Ectodermal cell (in vitro differentiated cells): Measurements from ENCODE around the gene STRADA. TPM values are rescaled to one million over a fixed set of nuclear protein-coding genes. Genes with fewer than 3 reads are reported as not detected.

ENCODE experiments used
- H3K27ac ChIP-seq: 2 replicates; pipeline ENCODE4 v1.7.0; 2013; ENCODE audit warnings: mild to moderate bottlenecking, low read depth, low read length; ENCODE audit not compliant: insufficient read depth, poor library complexity, severe bottlenecking
- H3K27me3 ChIP-seq: 2 replicates; pipeline ENCODE4 v1.7.0; 2013; ENCODE audit warnings: mild to moderate bottlenecking, low read length; ENCODE audit not compliant: insufficient read depth, control insufficient read depth, poor library complexity, severe bottlenecking
- H3K36me3 ChIP-seq: one replicate; pipeline ENCODE4 v1.7.0; 2013; ENCODE audit warnings: low read length; ENCODE audit not compliant: control insufficient read depth, insufficient read depth
- H3K4me1 ChIP-seq: one replicate; pipeline ENCODE4 v1.7.0; 2013; ENCODE audit warnings: low read length; ENCODE audit not compliant: control insufficient read depth, insufficient read depth
- H3K4me3 ChIP-seq: 2 replicates; pipeline ENCODE4 v1.7.0; 2013; ENCODE audit warnings: low read depth, low read length, control low read depth; ENCODE audit not compliant: insufficient read depth
- H3K9me3 ChIP-seq: 2 replicates; pipeline ENCODE4 v1.7.0; 2013; ENCODE audit warnings: mild to moderate bottlenecking, low read length, moderate library complexity; ENCODE audit not compliant: control insufficient read depth
- WGBS, 2 experiments: methylation state at CpG; one replicate each; pipeline ENCODE4 v1.1.7; 2013; ENCODE audit warnings: missing lambda C conversion rate in 2 of 2; 5-methylcytosine and 5-hydroxymethylcytosine counted together
- polyA plus RNA-seq, 4 experiments: library from polyadenylated mRNA; stranded (reverse); fragments of 50-300 nt; gene quantifications; one replicate each; pipeline ENCODE4 v1.2.3, GENCODE V29; 2013

The STRADA gene
- polyA plus RNA-seq (2013, experiment 1 of 4) = 63.2 TPM
- polyA plus RNA-seq (2013, experiment 2 of 4) = 67.3 TPM
- 47.6 TPM for polyA plus RNA-seq (2013, experiment 3 of 4)
- 54.7 TPM for polyA plus RNA-seq (2013, experiment 4 of 4)

- WGBS, 2 experiments = 0 to 1% methylated on average over 61 of the region's 61 CpGs
- Histone ChIP-seq H3K9me3 (no peaks in the 10 kb centered on the region), H3K4me3 (peak within 1 kb of the TSS; percentile 77), H3K27ac (peak within 1 kb of the TSS; percentile 98), H3K4me1 (peaks cover 3% of the 10 kb centered on the region), H3K27me3 (no peaks in the 10 kb centered on the region), H3K36me3 (peaks cover 3% of the 10 kb centered on the region)
Observed at GRCh38 chr17:63741408-63742173, at the start of gene STRADA. Gene STRADA, minus strand, starts transcription at chr17:63741799. Its CDS starts 13,430 bp downstream, at chr17:63728369.

- Histone ChIP-seq H3K4me3 (no peak overlapping the region), H3K27ac (no peak overlapping the region), H3K9me3 (no peaks in the 10 kb centered on the region), H3K36me3 (peaks cover 60% of the 10 kb centered on the region), H3K4me1 (no peaks in the 10 kb centered on the region), H3K27me3 (no peaks in the 10 kb centered on the region)
- WGBS, 2 experiments = 94 to 95% methylated on average over 4 of the region's 6 CpGs
Observed at GRCh38 chr17:63790057-63790456, 48.5 kb upstream of the STRADA start.

- WGBS, 2 experiments = 92 to 97% methylated on average over 10 to 13 of the region's 13 CpGs
- H3K4me3 ChIP-seq = no peak overlapping the region
- H3K27ac ChIP-seq = no peak overlapping the region
- peaks cover 39% of the 10 kb centered on the region for H3K36me3 ChIP-seq
- no peaks in the 10 kb centered on the region for H3K27me3 ChIP-seq
- H3K9me3 ChIP-seq = no peaks in the 10 kb centered on the region
- H3K4me1 ChIP-seq = no peaks in the 10 kb centered on the region
Observed at GRCh38 chr17:63786971-63787711, 45.5 kb upstream of the STRADA start.

- Histone ChIP-seq H3K27ac (no peak overlapping the region), H3K36me3 (peaks cover 38% of the 10 kb centered on the region), H3K9me3 (no peaks in the 10 kb centered on the region), H3K27me3 (no peaks in the 10 kb centered on the region), H3K4me3 (no peak overlapping the region), H3K4me1 (no peaks in the 10 kb centered on the region)
- 75 to 100% methylated on average over 1 of the region's 1 CpG for WGBS, 2 experiments
Observed at GRCh38 chr17:63786117-63786516, 44.5 kb upstream of the STRADA start.

- 100% methylated on average over 1 of the region's 1 CpG; no CpG with 5 or more reads in 1 of the 2 experiments for WGBS, 2 experiments
- Histone ChIP-seq H3K9me3 (no peaks in the 10 kb centered on the region), H3K36me3 (peaks cover 39% of the 10 kb centered on the region), H3K4me1 (no peaks in the 10 kb centered on the region), H3K27me3 (no peaks in the 10 kb centered on the region), H3K4me3 (no peak overlapping the region), H3K27ac (no peak overlapping the region)
Observed at GRCh38 chr17:63785556-63785955, 44.0 kb upstream of the STRADA start.

- 94 to 95% methylated on average over 4 to 6 of the region's 6 CpGs for WGBS, 2 experiments
- Histone ChIP-seq H3K9me3 (no peaks in the 10 kb centered on the region), H3K36me3 (peaks cover 24% of the 10 kb centered on the region), H3K4me3 (no peak overlapping the region), H3K27ac (no peak overlapping the region), H3K27me3 (no peaks in the 10 kb centered on the region), H3K4me1 (no peaks in the 10 kb centered on the region)
Observed at GRCh38 chr17:63783522-63783921, 41.9 kb upstream of the STRADA start.

GRCh38 chr17:63780928-63781327 lies 39.3 kb upstream of the STRADA start:
- H3K27me3 ChIP-seq = no peaks in the 10 kb centered on the region
- WGBS, 2 experiments = 98 to 100% methylated on average over 4 of the region's 4 CpGs
- no peaks in the 10 kb centered on the region for H3K9me3 ChIP-seq
- H3K4me3 ChIP-seq = no peak overlapping the region
- H3K27ac ChIP-seq = no peak overlapping the region
- H3K36me3 ChIP-seq = peaks cover 11% of the 10 kb centered on the region
- H3K4me1 ChIP-seq = no peaks in the 10 kb centered on the region

- Histone ChIP-seq H3K27me3 (no peaks in the 10 kb centered on the region), H3K4me3 (no peak overlapping the region), H3K36me3 (peaks cover 11% of the 10 kb centered on the region), H3K9me3 (no peaks in the 10 kb centered on the region), H3K4me1 (peaks cover 2% of the 10 kb centered on the region), H3K27ac (no peak overlapping the region)
- 100% methylated on average over 1 of the region's 1 CpG for WGBS, 2 experiments
Observed at GRCh38 chr17:63780507-63780906, 38.9 kb upstream of the STRADA start.

- Histone ChIP-seq H3K4me1 (peaks cover 4% of the 10 kb centered on the region), H3K36me3 (peaks cover 4% of the 10 kb centered on the region), H3K9me3 (no peaks in the 10 kb centered on the region), H3K27me3 (no peaks in the 10 kb centered on the region), H3K4me3 (peak overlapping the region; percentile 97), H3K27ac (no peak overlapping the region)
- 28 to 30% methylated on average over 8 of the region's 8 CpGs for WGBS, 2 experiments
Observed at GRCh38 chr17:63775420-63775819, 33.8 kb upstream of the STRADA start.

- WGBS, 2 experiments = 8 to 13% methylated on average over 4 of the region's 4 CpGs
- H3K4me1 ChIP-seq = peaks cover 4% of the 10 kb centered on the region
- no peaks in the 10 kb centered on the region for H3K27me3 ChIP-seq
- H3K36me3 ChIP-seq = peaks cover 3% of the 10 kb centered on the region
- H3K9me3 ChIP-seq = no peaks in the 10 kb centered on the region
- H3K4me3 ChIP-seq = peak overlapping the region; percentile 97
- no peak overlapping the region for H3K27ac ChIP-seq
Observed at GRCh38 chr17:63774969-63775265, 33.3 kb upstream of the STRADA start.
